OCI-M1 (cell line): ENCODE measurements around the gene CSNK1G2.
"Not testable (repeated sequence)": the region's sequence is repeated elsewhere in the genome, so short reads cannot be mapped to it uniquely, and the experiment has no call there.

Experiments used
- DNase-seq: peaks from one replicate; lab custom pipeline; 2025; lab: John Stamatoyannopoulos, UW

CSNK1G2 gene

DNA sequence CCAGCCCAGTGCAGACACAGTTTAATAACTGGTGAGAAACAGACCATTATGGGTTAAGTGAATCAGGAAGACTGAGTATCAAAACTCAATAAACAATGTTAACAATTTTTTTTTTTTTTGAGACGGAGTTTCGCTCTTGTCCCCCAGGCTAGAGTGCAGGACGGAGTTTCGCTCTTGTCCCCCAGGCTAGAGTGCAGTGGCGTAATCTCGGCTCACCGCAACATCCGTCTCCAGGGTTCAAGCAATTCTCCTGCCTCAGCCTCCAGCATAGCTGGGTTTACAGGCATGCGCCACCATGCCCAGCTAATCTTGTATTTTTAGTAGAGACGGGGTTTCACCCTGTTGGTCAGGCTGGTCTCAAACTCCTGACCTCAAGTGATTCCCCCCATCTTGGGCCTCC, 47.5 kb downstream of the CSNK1G2 start:
- DNase-seq, result not testable (repeated sequence)

DNA sequence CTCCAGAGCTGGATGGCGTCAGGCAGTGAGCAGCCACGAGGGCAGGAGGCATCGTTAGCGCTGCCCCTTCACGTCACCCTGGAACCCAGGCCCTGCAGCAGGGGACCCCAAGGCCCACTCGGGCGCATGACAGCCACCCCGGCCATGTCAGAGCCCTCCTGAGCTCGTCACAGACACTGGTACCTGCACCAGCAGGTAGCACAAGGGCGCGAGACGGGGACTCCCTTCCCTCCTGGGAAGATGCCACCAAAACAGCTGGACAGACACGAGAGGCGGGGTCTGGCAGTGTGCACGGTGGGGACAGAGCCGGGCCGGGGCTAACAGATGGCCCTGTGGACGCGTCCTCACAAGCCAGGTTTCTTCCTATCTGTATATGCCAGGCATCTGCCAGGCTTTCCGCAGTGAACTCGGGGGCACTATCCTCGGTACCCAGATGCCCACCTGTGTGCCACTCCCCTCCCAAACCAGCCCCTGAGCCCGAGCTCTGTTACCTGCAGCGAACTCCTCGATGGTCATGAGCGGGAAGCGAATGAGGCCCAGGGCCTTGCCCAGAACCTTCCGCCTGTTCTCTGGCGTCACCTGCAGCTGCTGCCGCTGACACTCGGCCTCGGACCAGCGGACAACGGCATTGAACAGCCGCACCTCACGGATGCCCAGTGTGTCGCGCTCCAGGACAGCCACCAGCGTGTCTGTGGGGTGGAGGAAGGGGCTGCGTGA, 48.7 kb downstream of the CSNK1G2 start:
- DNase-seq, result no peak

DNA sequence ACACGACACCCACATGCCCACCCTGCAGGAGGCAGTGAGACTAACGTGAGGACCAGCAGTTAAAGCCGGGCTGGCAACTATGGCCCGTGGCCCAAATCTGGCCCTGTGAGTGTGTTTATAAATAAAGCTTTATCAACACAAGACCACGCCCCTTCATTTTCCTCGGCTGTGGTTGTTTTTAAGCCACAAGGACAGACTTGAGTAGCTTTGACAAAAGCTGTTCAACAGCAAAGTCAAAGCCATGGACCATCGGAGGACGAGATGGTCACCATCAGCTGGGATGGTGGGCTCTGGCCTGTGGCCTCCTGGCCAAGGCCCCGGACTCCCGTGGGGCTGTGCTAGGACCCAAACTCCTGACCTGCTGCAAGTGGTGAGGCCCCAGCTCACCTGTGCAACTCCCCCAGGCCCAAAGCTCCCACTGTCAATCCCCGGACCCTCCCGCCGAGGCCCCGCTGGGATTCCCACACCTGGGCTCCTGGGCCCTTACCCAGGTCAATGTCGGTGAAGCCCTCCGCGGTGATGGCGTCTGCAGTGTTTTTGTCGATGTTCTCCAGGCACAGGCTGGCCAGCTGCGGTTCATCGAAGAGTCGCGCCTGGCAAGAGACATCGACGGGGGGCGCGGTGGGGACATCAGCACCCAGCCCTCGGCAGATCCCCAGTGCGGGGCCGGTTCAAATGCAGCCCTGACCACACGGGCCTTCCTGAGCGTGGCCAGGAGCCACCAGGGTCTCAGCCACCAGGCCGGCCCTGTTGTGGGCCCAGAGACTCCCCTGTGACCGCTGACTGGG, 49.5 kb downstream of the CSNK1G2 start:
- no peak for DNase-seq

DNA sequence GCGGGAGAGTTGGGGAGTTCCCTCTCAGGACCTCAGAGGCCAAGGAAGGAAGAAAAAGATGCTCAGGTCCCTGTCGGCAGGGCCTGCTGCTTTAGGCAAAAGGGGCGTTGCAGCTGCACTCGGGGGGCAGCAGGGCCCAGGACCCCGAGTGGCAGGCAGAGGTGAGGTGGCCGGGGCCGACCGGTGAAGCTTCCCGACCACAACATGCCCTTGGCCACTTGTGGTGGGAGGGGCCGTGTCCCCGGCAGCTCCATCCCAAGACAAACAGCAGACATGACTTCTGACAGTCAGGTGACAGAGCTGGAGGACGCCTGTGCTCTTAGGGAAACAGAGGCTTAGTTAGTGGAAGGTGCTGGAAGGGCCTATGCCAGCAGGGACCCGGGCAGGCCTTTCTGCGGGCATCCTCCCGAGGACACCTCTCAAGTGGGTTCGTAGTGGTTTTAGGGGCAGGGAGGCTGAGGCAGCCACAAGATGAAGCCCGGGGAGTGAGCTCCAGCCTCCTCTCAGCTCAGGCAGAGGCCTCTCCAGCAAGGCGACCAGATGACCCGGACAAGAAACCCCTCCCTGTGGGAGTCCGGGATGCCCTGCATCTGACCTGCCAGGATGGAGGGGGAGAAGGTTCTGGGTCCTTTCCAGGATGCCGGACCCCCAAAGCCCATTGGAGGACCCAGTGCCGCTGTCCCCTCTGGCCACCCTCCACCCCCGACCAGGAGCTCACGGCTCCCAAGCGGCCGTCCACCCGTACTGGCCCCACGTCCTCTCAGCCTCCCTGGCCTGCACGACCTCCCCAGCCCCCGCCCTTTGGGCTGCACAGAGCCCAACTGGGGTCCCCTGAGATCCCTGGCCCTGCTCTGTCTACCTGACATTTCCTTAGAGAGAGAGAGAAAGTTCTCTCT, 50.3 kb downstream of the CSNK1G2 start:
- DNase-seq, result no peak

DNA sequence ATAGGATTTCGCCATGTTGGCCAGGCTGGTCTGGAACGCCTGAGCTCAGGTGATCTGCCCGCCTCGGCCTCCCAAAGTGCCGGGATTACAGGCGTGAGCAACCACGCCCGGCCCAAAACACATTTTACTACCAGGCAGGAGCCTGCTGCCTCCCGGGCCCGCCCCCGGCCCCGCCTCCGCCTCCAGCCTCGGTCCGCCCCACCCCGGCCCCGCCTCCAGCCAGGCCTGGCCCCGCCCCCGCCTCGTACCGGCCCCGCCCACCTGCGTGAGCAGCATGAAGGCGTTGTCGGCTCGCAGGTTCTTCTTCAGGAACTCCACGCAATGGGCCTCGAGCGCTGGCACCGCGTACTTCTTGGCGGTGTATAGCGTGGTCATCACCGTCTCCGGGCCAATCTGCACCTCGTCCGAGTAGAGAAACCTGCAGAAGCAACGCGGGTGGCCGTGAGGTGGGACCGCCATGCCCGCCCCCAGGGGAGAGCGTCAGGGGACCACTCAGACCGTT, 51.8 kb downstream of the CSNK1G2 start:
- no peak for DNase-seq

DNA sequence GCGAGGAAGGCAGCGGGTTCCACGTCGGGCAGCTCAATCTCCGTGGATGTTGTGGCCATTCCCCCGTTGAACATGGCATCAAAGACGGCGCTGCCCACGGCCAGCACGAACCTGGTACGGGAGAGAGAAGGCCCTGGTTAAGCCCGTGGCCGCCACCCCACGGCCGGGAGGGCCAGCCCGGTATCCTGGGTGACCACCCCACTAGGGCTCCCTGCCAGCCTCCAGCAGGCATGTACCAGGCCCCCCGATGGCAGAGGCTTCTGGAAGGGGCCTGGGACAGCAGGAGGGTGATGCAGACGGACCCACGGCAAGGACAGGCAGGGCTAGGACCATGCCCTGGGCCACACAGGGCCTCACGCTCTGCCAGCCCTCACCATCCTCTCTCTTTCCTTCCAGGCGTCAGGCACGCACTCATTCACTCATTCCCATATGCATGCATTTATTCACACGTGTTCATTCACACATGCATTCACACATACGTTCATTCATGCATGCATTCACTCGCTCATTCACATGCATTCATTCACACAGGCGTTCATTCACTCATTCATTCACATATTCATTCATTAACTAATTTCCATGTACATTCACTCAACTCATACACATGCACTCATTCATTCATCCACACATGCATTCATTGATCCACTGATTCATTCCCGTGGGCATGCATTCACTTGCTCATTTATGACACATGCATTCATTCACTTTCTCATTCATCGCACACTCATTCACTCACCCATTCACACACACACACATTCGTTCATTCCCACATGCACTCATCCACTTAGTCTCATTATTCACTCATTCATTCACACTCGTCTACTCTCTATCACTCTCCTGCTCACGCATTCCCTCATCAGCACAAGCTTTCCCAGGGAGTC, 56.6 kb downstream of the CSNK1G2 start:
- DNase-seq, result no peak

DNA sequence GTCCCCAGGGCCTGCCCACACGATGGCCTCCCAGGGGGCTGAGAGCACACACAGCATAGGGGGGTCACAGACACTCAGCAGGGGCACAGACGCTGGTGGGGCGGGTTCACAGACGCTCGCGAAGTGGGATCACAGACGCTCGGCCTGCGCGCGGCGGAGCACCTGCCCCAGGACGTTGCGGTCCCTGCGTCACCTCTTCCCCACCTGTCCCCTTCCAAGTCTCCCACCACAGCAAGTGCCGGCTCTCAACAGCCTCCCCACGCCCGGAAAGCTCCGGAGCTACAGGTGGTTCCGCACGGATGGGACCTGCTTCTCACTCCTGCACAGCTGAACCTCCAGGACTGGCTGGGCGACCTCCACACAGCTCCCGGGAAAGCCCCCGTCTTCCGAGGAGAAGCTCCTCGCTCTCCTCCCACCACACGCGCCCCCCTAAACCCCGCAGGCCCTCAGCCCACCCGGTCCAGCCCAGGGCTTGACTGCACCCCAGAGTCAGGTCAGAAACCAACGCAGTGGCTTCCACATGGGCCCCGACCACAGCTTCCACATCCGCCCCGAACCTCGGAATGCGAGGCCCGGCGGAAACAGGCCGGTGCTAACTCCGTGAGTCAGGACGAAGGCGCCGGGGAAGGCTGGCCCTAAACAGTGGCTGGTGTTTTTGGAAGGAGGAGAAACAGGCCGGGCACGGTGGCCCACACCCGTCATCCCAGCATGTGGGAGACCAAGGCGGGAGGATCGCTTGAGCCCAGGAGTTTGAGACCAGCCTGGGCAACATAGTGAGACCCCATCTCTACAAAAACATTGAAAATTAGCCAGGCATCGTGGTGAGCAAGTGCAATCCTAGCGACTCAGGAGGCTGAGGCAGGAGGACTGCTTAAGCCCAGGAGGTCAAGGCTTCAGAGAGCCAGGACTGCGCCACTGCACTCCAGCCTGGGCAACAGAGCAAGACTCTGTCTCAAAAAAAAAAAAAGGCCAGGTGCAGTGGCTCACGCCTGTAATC, 58.0 kb downstream of the CSNK1G2 start:
- no peak for DNase-seq

DNA sequence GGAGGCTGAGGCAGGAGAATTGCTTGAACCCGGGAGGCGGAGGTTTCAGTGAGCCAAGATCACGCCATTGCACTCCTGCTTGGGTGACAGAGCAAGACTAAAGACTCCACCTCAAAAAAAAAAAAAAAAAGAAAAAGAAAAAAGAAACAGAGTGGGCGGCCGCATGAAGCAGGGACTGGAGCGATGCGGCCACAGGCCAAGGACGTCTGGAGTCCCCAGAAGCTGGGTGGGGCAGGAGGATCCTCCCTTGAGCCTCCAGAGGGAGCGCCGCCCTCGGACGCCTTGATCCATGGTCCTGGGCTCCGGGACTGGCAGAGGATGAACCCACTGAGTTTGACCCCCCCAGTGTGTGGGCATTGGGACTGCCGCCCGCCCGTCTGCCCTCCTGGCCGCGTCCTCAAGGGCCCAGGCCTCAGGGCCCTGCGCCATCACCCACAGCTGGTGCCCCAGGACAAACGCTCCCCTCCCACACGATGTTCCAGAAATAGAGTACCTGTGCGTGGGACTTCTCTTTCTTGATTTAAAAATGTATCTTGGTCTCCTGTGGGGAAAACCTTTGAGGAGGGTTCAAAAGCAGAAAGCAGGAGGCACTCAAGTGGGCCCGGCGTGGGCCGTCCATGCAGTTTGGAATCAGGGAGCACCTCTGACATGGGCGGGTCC, 59.0 kb downstream of the CSNK1G2 start:
- DNase-seq, result no peak

DNA sequence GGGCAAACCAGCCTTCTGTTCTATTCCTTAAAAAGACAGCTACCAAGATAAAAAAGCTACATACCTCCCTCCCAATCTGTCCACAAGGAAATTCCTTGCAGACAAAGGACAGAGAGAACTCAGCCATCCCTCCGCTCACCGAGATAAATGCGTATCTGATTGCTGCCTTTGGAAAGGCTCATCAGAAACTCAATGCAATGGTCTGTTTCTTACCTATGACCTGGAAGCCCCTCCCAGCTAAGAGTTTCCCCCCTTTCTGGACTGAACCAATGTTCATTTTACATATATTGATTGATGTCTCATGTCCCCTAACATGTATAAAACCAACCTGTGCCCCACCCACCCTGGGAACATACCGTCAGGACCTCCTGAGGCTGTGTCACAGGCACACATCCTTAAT, 62.9 kb downstream of the CSNK1G2 start:
- no peak for DNase-seq

DNA sequence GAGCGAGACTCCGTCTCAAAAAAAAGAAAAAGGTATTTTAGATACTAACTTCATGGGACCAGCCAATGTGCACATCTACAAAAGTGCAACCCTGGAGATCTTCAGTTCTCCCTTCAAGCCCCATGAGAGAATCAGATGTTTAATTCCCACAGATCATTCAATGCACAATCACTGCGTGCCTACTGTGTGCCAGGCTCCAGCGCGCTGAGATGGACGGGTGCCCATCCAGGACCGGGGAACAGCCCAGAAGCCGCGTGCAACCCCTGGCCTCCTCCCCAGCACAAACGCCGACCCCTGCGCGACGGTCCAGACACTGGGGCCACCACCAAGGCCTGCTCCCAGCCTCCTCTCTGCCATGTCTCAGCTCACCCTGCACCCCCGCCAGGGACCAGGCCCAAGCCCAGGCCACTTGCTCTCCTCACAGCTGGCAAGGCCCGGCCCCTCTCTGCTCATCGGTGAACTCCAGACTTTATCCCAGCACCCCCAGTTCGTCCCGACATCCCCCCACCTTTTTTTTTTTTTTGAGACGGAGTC, 69.2 kb downstream of the CSNK1G2 start:
- no peak for DNase-seq

DNA sequence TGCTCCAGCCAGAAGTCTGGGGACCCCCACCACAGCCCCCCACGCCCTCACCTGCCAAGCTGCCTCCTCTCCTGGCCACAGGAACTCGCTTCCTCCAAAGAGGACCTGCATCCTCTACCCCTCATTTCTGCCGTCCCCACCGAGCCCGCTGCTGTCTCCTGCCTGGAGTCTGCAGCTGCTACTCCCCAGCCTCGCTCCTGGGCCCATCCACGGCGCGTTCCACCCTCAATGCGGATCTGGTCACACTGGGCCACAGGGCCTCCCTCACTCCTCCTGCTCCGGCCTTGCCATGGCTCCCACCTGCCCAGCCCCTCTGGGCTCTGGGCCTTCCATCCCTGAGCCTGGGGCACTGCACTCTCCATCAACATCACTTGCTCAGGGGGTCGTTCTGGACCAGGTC, 70.2 kb downstream of the CSNK1G2 start:
- no peak for DNase-seq

DNA sequence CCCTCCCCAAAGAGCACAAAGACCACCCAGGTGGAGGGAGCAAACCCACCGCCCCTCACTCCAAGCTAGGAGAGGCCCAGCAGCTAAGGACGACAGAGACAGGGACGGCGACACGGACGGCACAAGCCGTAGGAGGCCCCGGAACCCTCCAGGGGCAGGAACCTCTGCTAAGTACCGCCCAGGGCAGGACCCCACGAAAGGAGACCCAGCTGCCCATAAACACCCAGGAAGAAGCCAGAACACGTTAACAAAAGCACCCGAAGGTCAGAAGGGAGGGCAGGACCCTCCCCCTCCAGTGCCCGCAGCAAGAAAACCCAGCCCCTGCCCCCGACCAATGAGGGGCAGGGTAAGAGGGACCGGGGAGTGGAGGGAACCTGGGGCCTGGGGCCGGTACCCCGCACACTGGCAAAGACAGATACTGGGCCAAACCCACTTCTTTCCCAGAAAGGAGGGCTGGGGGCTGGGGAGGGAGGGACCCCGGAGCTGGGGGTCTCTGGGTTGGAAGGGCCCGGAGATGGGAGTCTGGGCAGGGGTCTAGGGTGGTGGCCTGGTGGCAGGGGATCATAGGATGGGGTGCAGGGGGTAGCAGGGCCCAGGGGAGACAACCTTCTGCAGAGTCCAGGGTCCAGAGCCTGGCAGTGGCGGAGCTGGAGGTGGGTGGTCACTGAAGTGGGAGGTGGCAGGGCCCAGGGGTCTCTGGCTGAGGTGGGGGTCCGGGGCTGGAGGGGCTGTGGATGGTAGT, 72.1 kb downstream of the CSNK1G2 start:
- no peak for DNase-seq

DNA sequence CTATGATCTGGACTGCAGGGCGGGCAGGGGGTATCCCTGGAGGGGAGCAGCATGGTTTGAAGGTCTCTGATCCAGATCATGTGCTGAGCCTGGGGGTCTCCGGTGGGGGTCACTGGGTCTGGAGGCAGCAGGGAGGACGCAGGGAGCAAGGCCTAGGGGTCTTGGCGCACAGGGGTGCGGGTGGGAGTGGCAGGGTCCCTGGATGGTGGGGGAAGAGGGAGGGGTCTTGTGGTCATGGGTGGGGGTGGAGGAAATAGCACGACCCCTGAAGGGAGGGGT, 72.7 kb downstream of the CSNK1G2 start:
- no peak for DNase-seq

DNA sequence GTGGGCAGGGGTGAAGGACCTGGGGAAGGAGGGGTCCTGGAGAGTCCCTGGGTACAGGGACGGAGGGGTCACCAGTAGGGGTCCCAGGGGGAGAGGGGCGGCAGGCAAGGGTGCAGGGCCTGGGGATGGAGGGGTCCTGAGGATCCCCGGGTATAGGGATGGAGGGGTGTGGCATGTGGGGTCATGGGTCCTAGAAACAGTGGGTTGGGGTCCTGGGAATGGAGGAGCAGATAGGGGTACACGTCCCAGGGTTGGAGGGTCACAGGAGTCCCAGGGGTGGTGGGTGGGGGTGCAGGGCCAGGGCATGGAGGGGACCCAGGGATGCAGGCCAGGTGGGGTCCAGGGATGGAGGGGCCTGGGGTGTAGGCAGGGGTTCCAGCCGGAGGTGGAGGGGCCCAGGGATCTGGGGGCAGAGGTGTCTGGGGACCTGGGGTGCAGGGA, 73.2 kb downstream of the CSNK1G2 start:
- no peak for DNase-seq

DNA sequence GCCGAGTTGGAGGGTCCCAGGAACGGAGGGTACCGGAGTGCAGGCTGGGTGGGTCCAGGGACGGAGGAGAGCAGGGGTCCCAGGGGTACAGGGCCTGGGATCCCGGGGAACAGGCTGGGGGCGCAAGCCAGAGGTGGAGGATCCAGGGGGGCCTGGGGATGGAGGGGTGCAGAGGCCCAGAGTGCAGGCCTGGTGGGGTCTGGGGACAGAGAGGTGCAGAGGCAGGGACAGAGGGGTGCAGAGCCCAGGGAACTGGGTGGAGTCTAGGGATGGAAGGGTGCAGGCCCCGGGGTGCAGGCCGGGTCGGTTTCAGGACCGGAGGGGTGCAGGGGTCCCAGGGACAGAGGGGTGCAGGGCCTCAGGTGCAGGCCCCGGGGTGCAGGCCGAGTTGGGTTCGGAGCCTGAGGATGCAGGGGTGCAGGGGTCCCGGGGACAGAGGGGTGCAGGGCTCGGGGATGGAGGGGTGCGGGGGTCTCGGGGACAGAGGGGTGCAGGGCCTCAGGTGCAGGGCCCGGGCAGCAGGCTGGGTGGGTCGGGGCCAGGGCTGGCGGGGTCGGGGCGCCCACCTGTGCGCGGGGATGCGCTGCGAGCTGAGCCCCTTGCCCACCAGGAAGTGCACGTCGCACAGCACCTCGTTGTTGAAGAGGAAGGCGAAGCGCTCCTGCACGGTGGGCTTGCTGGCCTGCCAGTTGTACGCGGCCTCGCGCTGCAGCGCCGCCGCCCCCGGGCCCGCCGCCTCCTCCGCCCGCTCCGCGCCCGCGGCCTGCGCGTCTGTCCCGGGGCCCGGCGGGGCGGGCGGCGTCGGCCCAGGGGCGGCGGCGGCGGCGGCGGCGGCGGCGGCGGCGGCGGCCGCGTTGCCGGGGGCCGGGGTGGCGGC, 74.0 kb downstream of the CSNK1G2 start:
- no peak for DNase-seq

DNA sequence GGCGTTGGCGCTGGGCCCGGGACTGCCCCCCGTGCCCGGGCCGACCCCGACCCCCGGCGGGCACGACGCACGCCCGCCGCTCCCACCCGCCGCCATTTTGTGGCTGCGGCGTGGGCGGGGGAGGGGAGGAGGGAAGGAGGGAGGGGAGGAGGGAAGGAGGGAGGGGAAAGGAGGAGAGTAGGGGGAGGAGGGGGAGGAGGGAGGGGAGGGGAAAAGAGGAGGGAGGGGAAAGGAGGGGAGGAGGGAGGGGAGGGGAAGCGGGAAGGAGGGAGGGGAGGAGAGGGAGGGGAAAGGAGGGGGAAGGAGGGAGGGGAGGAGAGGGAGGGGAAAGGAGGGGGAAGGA, 74.6 kb downstream of the CSNK1G2 start, which contains the start of gene BTBD2:
Gene BTBD2, minus strand, starts transcription at position 107 of the 343 bp plus-strand sequence. Its CDS starts 11 bp downstream, at position 96.
- DNase-seq, result peak; percentile 43

DNA sequence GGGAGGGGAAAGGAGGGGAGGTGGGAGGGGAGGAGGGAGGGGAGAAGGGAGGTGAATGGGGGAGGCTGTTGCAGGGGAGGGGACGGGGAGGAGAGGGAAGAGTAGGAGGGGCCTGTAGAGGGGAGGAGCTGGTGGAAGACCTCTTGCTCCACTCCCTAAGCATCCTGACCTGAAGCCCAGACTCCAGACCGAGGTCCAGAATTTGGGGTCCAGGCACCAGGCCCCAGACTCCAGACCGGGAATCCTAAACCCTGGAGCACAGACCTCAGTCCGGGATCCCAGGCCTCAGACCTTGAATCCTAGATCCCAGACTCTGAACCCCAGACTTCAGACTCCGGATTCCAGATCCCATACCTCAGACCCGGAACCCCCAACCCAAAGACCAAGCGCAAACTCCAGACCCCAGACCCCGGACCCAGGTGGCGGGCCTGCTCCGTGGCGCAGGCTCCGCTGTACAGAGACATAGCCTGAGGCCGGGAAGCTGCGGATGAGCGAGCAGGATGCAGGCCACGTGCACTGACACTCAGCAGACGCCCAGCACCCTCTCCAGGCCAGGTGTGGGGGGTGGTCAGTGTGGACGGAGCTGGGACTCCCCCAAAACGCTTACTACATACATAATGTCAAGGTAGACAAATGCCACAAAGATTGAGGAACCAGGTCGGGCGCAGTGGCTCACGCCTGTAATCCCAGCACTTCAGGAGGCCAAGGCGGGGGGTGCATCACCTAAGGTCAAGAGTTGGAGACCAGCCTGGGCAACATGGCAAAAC, 75.3 kb downstream of the CSNK1G2 start:
- peak; percentile 60 for DNase-seq
